Omental fat pad (tissue), 4 donors: Measurements from ENCODE around the gene EMID1. TPM values are rescaled to one million over a fixed set of nuclear protein-coding genes. Genes with fewer than 3 reads are reported as not detected.

ENCODE experiments used
- ATAC-seq: fragments of 150-250 bp; one replicate; pipeline ENCODE4 v1.9.1; 2016; ENCODE audit warnings: mild to moderate bottlenecking, moderate library complexity; ENCODE audit not compliant: low FRiP score
- DNase-seq: peaks from one replicate; pipeline ENCODE4 v3.0.0-alpha.2; 2019; ENCODE audit warnings: low spot score
- CTCF ChIP-seq, 3 donors: fragments of 450-650 bp; IDR thresholded peaks; one replicate each; pipeline ENCODE4 v1.5.1; 2016 to 2017; ENCODE audit warnings: antibody characterized with exemption in 3 of 3, mild to moderate bottlenecking in 3 of 3, moderate library complexity in 2 of 3
- total RNA-seq, 4 donors: library from RNA; depleted of rRNA; stranded (reverse); fragments of >200 nt; gene quantifications; one replicate each; pipeline ENCODE4 v1.1.0, GENCODE V29; 2016

Gene EMID1
- total RNA-seq, 4 donors from 2014 or later = 1.5 to 2.5 (median 1.7) TPM

GRCh38 chr22:29251265-29251664 lies 45.6 kb downstream of the EMID1 start:
- no peak for DNase-seq
- ATAC-seq = no peak
- no peak for TF ChIP-seq CTCF (IDR thresholded peaks at IDR 0.05)

GRCh38 chr22:29251981-29252911 lies 46.5 kb downstream of the EMID1 start:
- TF ChIP-seq CTCF (IDR thresholded peaks at IDR 0.05) = no peak
- no peak for ATAC-seq
- DNase-seq = no peak

GRCh38 chr22:29253561-29254285 lies 48.0 kb downstream of the EMID1 start:
- DNase-seq (no peak), ATAC-seq (no peak)
- TF ChIP-seq CTCF (IDR thresholded peaks at IDR 0.05) = no peak

- no peak for DNase-seq
- no peak for TF ChIP-seq CTCF (IDR thresholded peaks at IDR 0.05)
- ATAC-seq = no peak
Measured at GRCh38 chr22:29254286-29254660, 48.6 kb downstream of the EMID1 start.

- TF ChIP-seq CTCF (IDR thresholded peaks at IDR 0.05) = no peak
- DNase-seq = no peak
- ATAC-seq = no peak
Measured at GRCh38 chr22:29255064-29255621, 49.4 kb downstream of the EMID1 start.

GRCh38 chr22:29256606-29257325 lies 51.1 kb downstream of the EMID1 start:
- TF ChIP-seq CTCF (IDR thresholded peaks at IDR 0.05) = no peak
- DNase-seq = no peak
- ATAC-seq = no peak
